GM23338 (cell line): ENCODE results near the gene SIGLEC8. TPM values are rescaled to one million over a fixed set of nuclear protein-coding genes. Genes with fewer than 3 reads are reported as not detected.

Experiments
- ATAC-seq: fragments of 200-7000 bp; cut with Tn5 transposase; 3 replicates; pipeline ENCODE4 v1.9.1; 2020
- DNase-seq: peaks from one replicate; pipeline ENCODE4 v3.0.0-alpha.2; 2015; ENCODE audit warnings: low spot score
- H2AFZ ChIP-seq: fragments of 200-600 bp; sonication (generic); 2 replicates; pipeline ENCODE4 v1.8.0; 2016; ENCODE audit warnings: antibody characterized with exemption, mild to moderate bottlenecking, moderate library complexity
- H3F3A ChIP-seq: fragments of 200-600 bp; sonication (generic); replicated peaks from 2 replicates; pipeline ENCODE4 v1.8.0; 2017; ENCODE audit warnings: antibody characterized with exemption, mixed run types, low read depth
- H3K27ac ChIP-seq: fragments of 200-600 bp; sonication (generic); 2 replicates; pipeline ENCODE4 v1.6.1; 2016; ENCODE audit warnings: low read depth
- H3K27me3 ChIP-seq: fragments of 200-600 bp; sonication (generic); 2 replicates; pipeline ENCODE4 v1.8.0; 2016; ENCODE audit warnings: mild to moderate bottlenecking, mixed run types, moderate library complexity; ENCODE audit not compliant: insufficient read depth
- H3K36me3 ChIP-seq: fragments of 200-600 bp; sonication (generic); 2 replicates; pipeline ENCODE4 v1.8.0; 2016; ENCODE audit warnings: mild to moderate bottlenecking; ENCODE audit not compliant: insufficient read depth
- H3K4me1 ChIP-seq: fragments of 200-600 bp; sonication (generic); 2 replicates; pipeline ENCODE4 v1.8.0; 2016; ENCODE audit warnings: mild to moderate bottlenecking, moderate library complexity; ENCODE audit not compliant: insufficient read depth
- H3K4me2 ChIP-seq: fragments of 200-600 bp; sonication (generic); 2 replicates; pipeline ENCODE4 v1.7.1; 2017; ENCODE audit warnings: mixed run types
- H3K4me3 ChIP-seq: fragments of 200-600 bp; sonication (generic); 2 replicates; pipeline ENCODE4 v1.6.1; 2016; ENCODE audit warnings: mixed run types
- H3K79me2 ChIP-seq: fragments of 200-600 bp; sonication (generic); replicated peaks from 2 replicates; pipeline ENCODE4 v1.8.0; 2017; ENCODE audit warnings: mild to moderate bottlenecking; ENCODE audit not compliant: insufficient read depth
- H3K9me2 ChIP-seq: fragments of 200-600 bp; sonication (generic); 2 replicates; pipeline ENCODE4 v1.8.0; 2017; ENCODE audit not compliant: insufficient read depth
- H4K20me1 ChIP-seq: fragments of 200-600 bp; sonication (generic); replicated peaks from 2 replicates; pipeline ENCODE4 v1.8.0; 2017; ENCODE audit warnings: mild to moderate bottlenecking; ENCODE audit not compliant: insufficient read depth
- H3K27ac Mint-ChIP-seq: 2 replicates; pipeline ENCODE4 v1.8.0; 2020; ENCODE audit warnings: inconsistent platforms, mild to moderate bottlenecking, moderate library complexity, mixed read lengths
- H3K27me3 Mint-ChIP-seq: 3 replicates; pipeline ENCODE4 v1.8.0; 2022; ENCODE audit warnings: low read depth, mild to moderate bottlenecking, moderate library complexity, mixed read lengths, inconsistent platforms; ENCODE audit not compliant: insufficient read depth, poor library complexity
- H3K36me3 Mint-ChIP-seq: 3 replicates; pipeline ENCODE4 v1.8.0; 2021; ENCODE audit warnings: low read depth, mild to moderate bottlenecking, inconsistent platforms, moderate library complexity, mixed read lengths
- H3K4me1 Mint-ChIP-seq: 3 replicates; pipeline ENCODE4 v1.8.0; 2020; ENCODE audit warnings: mild to moderate bottlenecking, inconsistent platforms, mixed read lengths
- H3K4me3 Mint-ChIP-seq: 3 replicates; pipeline ENCODE4 v1.8.0; 2021; ENCODE audit warnings: moderate library complexity, mild to moderate bottlenecking, inconsistent platforms, mixed read lengths
- H3K9me3 Mint-ChIP-seq: 3 replicates; pipeline ENCODE4 v1.8.0; 2020; ENCODE audit warnings: moderate library complexity, mild to moderate bottlenecking, inconsistent platforms, mixed read lengths
- CREB1 ChIP-seq: fragments of 250-450 bp; sonication (Bioruptor Pico); IDR thresholded peaks from 2 replicates; pipeline ENCODE4 v1.5.0; 2020; ENCODE audit warnings: low read depth, mild to moderate bottlenecking, moderate library complexity
- CTCF ChIP-seq, 2 experiments: fragments of 200-600 bp in 1 of 2; sonication (generic) in 1 of 2; conservative IDR thresholded peaks; 2 replicates each; pipeline versions ENCODE4 v1.5.1 to v1.6.1; 2016 to 2017; ENCODE audit warnings: antibody characterized with exemption in 2 of 2, low read depth in 2 of 2, mild to moderate bottlenecking in 2 of 2, moderate library complexity in 1 of 2
- ETS1 ChIP-seq: IDR thresholded peaks from 2 replicates; pipeline ENCODE4 v1.6.1; 2016; ENCODE audit warnings: antibody characterized with exemption
- EZH2 ChIP-seq: fragments of 200-600 bp; sonication (generic); IDR thresholded peaks from one replicate; pipeline ENCODE4 v1.8.0; 2017; ENCODE audit warnings: antibody characterized with exemption, mild to moderate bottlenecking, low read depth; ENCODE audit not compliant: unreplicated experiment
- EZH2phosphoT487 ChIP-seq: fragments of 200-600 bp; sonication (generic); IDR thresholded peaks from one replicate; pipeline ENCODE4 v1.8.1; 2018; ENCODE audit warnings: antibody characterized with exemption; ENCODE audit not compliant: unreplicated experiment
- JUNB ChIP-seq: IDR thresholded peaks from one replicate; pipeline ENCODE4 v1.6.1; 2016; ENCODE audit warnings: antibody characterized with exemption; ENCODE audit not compliant: unreplicated experiment
- NANOG ChIP-seq: IDR thresholded peaks from 2 replicates; pipeline ENCODE4 v1.6.1; 2016; ENCODE audit warnings: antibody characterized with exemption, borderline replicate concordance
- POLR2AphosphoS5 ChIP-seq: IDR thresholded peaks from 2 replicates; pipeline ENCODE4 v1.6.1; 2016; ENCODE audit warnings: antibody characterized with exemption, low read depth
- REST ChIP-seq: IDR thresholded peaks from one replicate; pipeline ENCODE4 v1.6.1; 2018; ENCODE audit warnings: antibody characterized with exemption; ENCODE audit not compliant: unreplicated experiment
- STAT1 ChIP-seq: IDR thresholded peaks from one replicate; pipeline ENCODE4 v1.6.1; 2016; ENCODE audit warnings: antibody characterized with exemption; ENCODE audit not compliant: unreplicated experiment
- ZNF114 ChIP-seq: fragments of 250-450 bp; sonication (Bioruptor Pico); IDR thresholded peaks from 2 replicates; pipeline ENCODE4 v1.5.0; 2020; ENCODE audit warnings: mild to moderate bottlenecking, moderate library complexity
- ZNF331 ChIP-seq: fragments of 250-450 bp; sonication (Bioruptor Pico); IDR thresholded peaks from 2 replicates; pipeline ENCODE4 v1.5.0; 2020; ENCODE audit warnings: low read depth, mild to moderate bottlenecking, moderate library complexity
- polyA plus RNA-seq: library from polyadenylated mRNA; unstranded; fragments of >200 nt; fragmentation: Nextera tagmentation; extraction: Ambion mirVana; gene quantifications from 2 replicates; pipeline ENCODE4 v1.2.1, GENCODE V29; 2016
- total RNA-seq: library from RNA; depleted of rRNA; stranded (reverse); fragments of >200 nt; shearing (Covaris generic); gene quantifications from 2 replicates; pipeline ENCODE4 v1.2.3, GENCODE V29; 2014

The SIGLEC8 gene
- total and polyA plus RNA-seq, 2 experiments from 2014 or later, result not detected

GRCh38 chr19:51505904-51506303 lies 47.6 kb upstream of the SIGLEC8 start:
- no peak for DNase-seq
- Histone ChIP-seq H3K4me1 (no peaks in the 10 kb centered on the region), H3K27ac (no peak overlapping the region), H3K27me3 (no peaks in the 10 kb centered on the region), H3K79me2 (no peaks in the 10 kb centered on the region), H3K4me3 (no peak overlapping the region), H2AFZ (no peak overlapping the region), H4K20me1 (no peaks in the 10 kb centered on the region), H3K9me2 (no peaks in the 10 kb centered on the region), H3K4me2 (no peak overlapping the region), H3K36me3 (no peaks in the 10 kb centered on the region), H3F3A (no peaks in the 10 kb centered on the region)
- H3K4me3 Mint-ChIP-seq, result no peak overlapping the region
- no peaks in the 10 kb centered on the region for H3K4me1 Mint-ChIP-seq
- no peak for ATAC-seq
- TF ChIP-seq ETS1 (no peak), JUNB (no peak), REST (no peak), ZNF331 (CRISPR knock-in tag) (no peak), STAT1 (no peak), EZH2phosphoT487 (no peak)
- H3K9me3 Mint-ChIP-seq, result peaks cover 98% of the 10 kb centered on the region
- H3K27me3 Mint-ChIP-seq, result peaks cover 2% of the 10 kb centered on the region
- peaks cover 24% of the 10 kb centered on the region for H3K36me3 Mint-ChIP-seq
- H3K27ac Mint-ChIP-seq, result no peak overlapping the region

GRCh38 chr19:51503896-51504295 lies 45.6 kb upstream of the SIGLEC8 start:
- no peak overlapping the region for H3K27ac Mint-ChIP-seq
- peaks cover 20% of the 10 kb centered on the region for H3K36me3 Mint-ChIP-seq
- no peaks in the 10 kb centered on the region for H3K27me3 ChIP-seq
- no peak for DNase-seq
- H3K27ac ChIP-seq, result no peak overlapping the region
- H3K4me1 Mint-ChIP-seq, result no peaks in the 10 kb centered on the region
- no peaks in the 10 kb centered on the region for H4K20me1 ChIP-seq
- no peak overlapping the region for H2AFZ ChIP-seq
- no peak for ATAC-seq
- no peak overlapping the region for H3K4me3 ChIP-seq
- peaks cover 91% of the 10 kb centered on the region for H3K9me3 Mint-ChIP-seq
- no peaks in the 10 kb centered on the region for H3F3A ChIP-seq
- H3K9me2 ChIP-seq, result no peaks in the 10 kb centered on the region
- no peaks in the 10 kb centered on the region for H3K4me1 ChIP-seq
- H3K4me2 ChIP-seq, result no peak overlapping the region
- no peaks in the 10 kb centered on the region for H3K27me3 Mint-ChIP-seq
- H3K79me2 ChIP-seq, result no peaks in the 10 kb centered on the region
- H3K36me3 ChIP-seq, result no peaks in the 10 kb centered on the region
- no peak overlapping the region for H3K4me3 Mint-ChIP-seq
- TF ChIP-seq REST, result no peak
- no peak for TF ChIP-seq EZH2phosphoT487
- TF ChIP-seq EZH2, result no peak
- TF ChIP-seq STAT1, result no peak
- no peak for TF ChIP-seq CREB1 (CRISPR knock-in tag)
- TF ChIP-seq CTCF (conservative IDR thresholded peaks at IDR 0.05; ENCODE audit: low read depth in 2 of 2), result no peak
- no peak for TF ChIP-seq POLR2AphosphoS5
- TF ChIP-seq ETS1, result no peak
- TF ChIP-seq ZNF114 (CRISPR knock-in tag), result no peak
- no peak for TF ChIP-seq NANOG
